Right lobe of liver (tissue), 5 donors: ENCODE data around the gene PARD6A. TPM values are rescaled to one million over a fixed set of nuclear protein-coding genes. Genes with fewer than 3 reads are reported as not detected.

ENCODE experiments used
- total RNA-seq, 6 experiments: library from RNA; depleted of rRNA in 2 of 6; stranded (reverse); fragments of >200 nt in 2 of 6; fragmentation: NEBNext Ultra II Directional in 3 of 6; extraction: Animal tissue kit (Norgen Biotek cat#: 25700) in 3 of 6; gene quantifications; one replicate each; pipeline versions ENCODE4 v1.1.0 to v1.2.4, GENCODE V29; 2016 to 2023
- donor health status: DM: no; HTN: no; CAD: no.
- donor health status: DM: no; HTN: no; CAD: no.
- donor health status: DM: no; HTN: yes; CAD: no.
- donor health status: DM: no; HTN: yes; CAD: no.

The PARD6A gene
- total RNA-seq, 6 experiments from 2014 or later: 1.3 to 4.8 (median 2.6) TPM

Other genes with a start within 250 kb of the PARD6A start
- 1 to 10 TPM; 1.2 to 4.0 (median 1.8) TPM for gene ZDHHC1, start 244.5 kb upstream of the PARD6A start, total RNA-seq
- 1 to 10 TPM; 1.3 to 2.7 (median 2.1) TPM for gene HSD11B2, start 229.8 kb upstream of the PARD6A start, total RNA-seq
- gene ATP6V0D1, start 179.8 kb upstream of the PARD6A start, total RNA-seq: 10 to 100 TPM; 33.6 to 84.6 (median 47.0) TPM
- gene AGRP, start 177.4 kb upstream of the PARD6A start, total RNA-seq: not detected
- gene RIPOR1, start 132.1 kb upstream of the PARD6A start, total RNA-seq: 10 to 100 TPM; 19.9 to 35.0 (median 26.8) TPM
- 10 to 100 TPM; 14.3 to 18.5 (median 17.0) TPM for gene CTCF, start 98.4 kb upstream of the PARD6A start, total RNA-seq
- gene CARMIL2, start 15.8 kb upstream of the PARD6A start, total RNA-seq: 1 to 10 TPM in 3 of 6 experiments, under 1 TPM in 3; 0.39 to 3.4 (median 0.88) TPM
- 1 to 10 TPM; 4.0 to 8.2 (median 5.9) TPM for gene ACD, start 700 bp upstream of the PARD6A start, total RNA-seq
- gene ENKD1, start 5.8 kb downstream of the PARD6A start, total RNA-seq: 1 to 10 TPM; 4.4 to 8.9 (median 7.3) TPM
- gene C16orf86, start 5.9 kb downstream of the PARD6A start, total RNA-seq: 1 to 10 TPM; 1.4 to 4.3 (median 2.5) TPM
- 10 to 100 TPM; 19.7 to 39.7 (median 24.6) TPM for gene GFOD2, start 58.4 kb downstream of the PARD6A start, total RNA-seq
- gene RANBP10, start 145.6 kb downstream of the PARD6A start, total RNA-seq: 10 to 100 TPM; 15.1 to 38.4 (median 22.7) TPM
- 1 to 10 TPM in 3 of 6 experiments, under 1 TPM in 3; 0.42 to 1.2 (median 0.99) TPM for gene TSNAXIP1, start 145.9 kb downstream of the PARD6A start, total RNA-seq
- 10 to 100 TPM in 4 of 6 experiments, 1 to 10 TPM in 2; 8.9 to 23.9 (median 11.7) TPM for gene THAP11, start 181.4 kb downstream of the PARD6A start, total RNA-seq
- gene NUTF2, start 186.0 kb downstream of the PARD6A start, total RNA-seq: 10 to 100 TPM; 23.4 to 67.8 (median 33.9) TPM
- 10 to 100 TPM; 12.2 to 21.1 (median 18.2) TPM for gene CENPT, start 186.7 kb downstream of the PARD6A start, total RNA-seq
- 10 to 100 TPM; 16.2 to 25.4 (median 19.5) TPM for gene EDC4, start 212.1 kb downstream of the PARD6A start, total RNA-seq
- under 1 TPM in 1 of 6 experiments, not detected in 5; 0.84 TPM for gene NRN1L, start 223.9 kb downstream of the PARD6A start, total RNA-seq
- gene PSKH1, start 232.3 kb downstream of the PARD6A start, total RNA-seq: 10 to 100 TPM in 4 of 6 experiments, 1 to 10 TPM in 2; 6.7 to 22.6 (median 13.2) TPM